HG02759 (cell line): ENCODE results near the gene AATK.

Experiments
- ATAC-seq: cut with Tn5 transposase; IDR thresholded peaks from one replicate; pipeline ENCODE4 v1.9.1; 2021; ENCODE audit warnings: mild to moderate bottlenecking, moderate library complexity; ENCODE audit not compliant: unreplicated experiment

AATK gene

GRCh38 chr17:81116704-81117103 is 49.3 kb downstream of the AATK start:
- ATAC-seq = no peak

DNA sequence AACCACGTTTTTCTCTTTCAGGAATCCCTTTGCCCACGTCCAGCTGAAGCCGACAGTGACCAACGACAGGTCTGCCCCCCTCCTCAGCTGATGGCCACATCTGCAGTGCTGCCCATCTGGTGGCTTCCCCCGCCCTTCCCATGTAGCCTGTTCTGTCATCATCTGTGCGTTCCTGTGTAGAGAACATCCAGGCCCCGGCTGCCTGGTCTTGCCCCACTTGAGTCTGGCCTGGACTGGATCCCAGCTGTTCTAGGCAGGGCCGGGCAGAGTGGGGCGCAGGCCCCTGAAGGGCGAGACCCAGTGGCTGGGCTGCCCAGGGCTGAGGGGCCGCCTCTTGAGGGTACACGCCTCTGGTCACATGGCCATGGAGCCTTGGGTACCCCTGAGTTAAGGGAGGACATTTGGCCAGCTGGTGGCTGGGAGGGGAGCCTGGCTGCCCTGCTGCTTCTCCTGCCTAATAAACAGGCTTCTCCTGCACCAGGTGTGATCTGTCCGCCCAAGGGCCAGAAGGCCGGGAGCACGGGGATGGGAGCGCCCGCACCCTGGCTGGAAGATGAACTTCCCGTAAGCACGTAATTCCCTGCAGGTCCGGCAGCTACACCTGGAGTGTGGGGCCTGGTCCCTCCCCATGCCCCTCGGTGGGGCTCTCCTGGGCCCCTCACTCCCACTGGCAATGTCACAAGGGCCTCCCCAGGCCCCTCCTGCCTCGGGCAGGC is 50.1 kb downstream of the AATK start:
- no peak for ATAC-seq

- no peak for ATAC-seq
These were observed 50.8 kb downstream of the AATK start for GRCh38 chr17:81115219-81115618.

GRCh38 chr17:81114351-81115093 is 51.5 kb downstream of the AATK start:
- ATAC-seq = no peak

GRCh38 chr17:81113158-81113724 is 52.8 kb downstream of the AATK start:
- ATAC-seq = no peak

- no peak for ATAC-seq
These were observed 53.6 kb downstream of the AATK start for GRCh38 chr17:81112450-81112849.

DNA sequence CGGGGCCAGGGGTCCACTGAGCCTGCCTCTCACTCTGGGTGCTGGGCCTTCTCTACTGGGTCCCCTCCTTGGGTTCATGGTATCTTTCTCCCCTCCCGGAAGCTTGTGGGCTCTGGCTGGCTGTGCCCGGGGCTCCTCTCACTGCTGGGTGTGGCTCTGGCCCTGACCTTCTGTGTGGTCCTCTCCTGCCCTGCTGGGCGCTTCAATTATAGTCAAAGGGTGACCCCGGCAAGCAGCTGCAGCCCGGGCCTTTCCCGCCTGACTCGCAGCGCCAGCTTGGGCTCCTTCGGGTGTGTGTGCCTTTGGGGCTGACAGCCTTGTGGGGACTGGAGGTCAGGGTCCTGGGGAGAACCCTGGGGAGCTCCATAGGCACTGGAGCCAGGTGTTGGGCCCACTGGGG is 55.0 kb downstream of the AATK start:
- ATAC-seq = no peak

- ATAC-seq = no peak
These were observed 55.5 kb downstream of the AATK start for GRCh38 chr17:81110488-81111040.

DNA sequence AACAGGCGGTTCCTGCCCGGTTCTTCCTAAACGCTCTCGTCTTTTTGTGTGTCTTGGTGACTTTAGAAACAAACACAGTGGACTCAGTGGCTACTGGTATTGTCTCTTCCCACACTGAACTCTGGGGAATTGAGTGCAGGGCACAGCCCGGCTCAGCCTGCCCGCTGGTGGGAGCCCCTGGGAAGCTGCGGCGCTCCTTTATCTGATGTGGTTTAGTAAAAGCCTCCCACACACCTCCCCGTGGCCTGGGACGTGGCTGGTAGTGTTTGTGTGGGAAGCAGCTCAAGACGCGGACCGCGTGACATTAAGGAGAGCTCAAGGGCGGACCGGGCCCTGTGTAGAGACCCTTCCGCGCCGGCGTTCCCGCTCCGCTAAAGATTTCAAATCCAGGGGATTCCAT is 56.1 kb downstream of the AATK start:
- ATAC-seq = no peak

GRCh38 chr17:81108220-81108619 is 57.8 kb downstream of the AATK start:
- ATAC-seq = no peak

GRCh38 chr17:81106716-81107115 is 59.3 kb downstream of the AATK start:
- no peak for ATAC-seq

DNA sequence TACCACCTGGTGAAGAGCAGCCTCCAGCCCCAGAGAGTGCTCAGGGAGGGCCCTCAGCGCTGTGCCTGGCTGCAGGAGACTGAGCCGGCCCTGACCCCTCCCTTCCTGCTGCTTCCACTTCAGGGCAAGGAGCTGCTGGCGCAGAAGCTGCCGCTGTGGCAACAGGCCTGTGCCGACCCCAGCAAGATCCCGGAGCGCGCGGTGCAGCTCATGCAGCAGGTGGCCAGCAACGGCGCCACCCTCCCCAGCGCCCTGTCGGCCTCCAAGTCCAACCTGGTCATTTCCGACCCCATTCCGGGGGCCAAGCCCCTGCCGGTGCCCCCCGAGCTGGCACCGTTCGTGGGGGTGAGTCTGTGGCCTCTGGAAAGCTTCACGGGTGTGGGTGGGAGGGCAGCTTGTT is 62.6 kb downstream of the AATK start:
- no peak for ATAC-seq

- no peak for ATAC-seq
These were observed 63.2 kb downstream of the AATK start for GRCh38 chr17:81102869-81103268.

DNA sequence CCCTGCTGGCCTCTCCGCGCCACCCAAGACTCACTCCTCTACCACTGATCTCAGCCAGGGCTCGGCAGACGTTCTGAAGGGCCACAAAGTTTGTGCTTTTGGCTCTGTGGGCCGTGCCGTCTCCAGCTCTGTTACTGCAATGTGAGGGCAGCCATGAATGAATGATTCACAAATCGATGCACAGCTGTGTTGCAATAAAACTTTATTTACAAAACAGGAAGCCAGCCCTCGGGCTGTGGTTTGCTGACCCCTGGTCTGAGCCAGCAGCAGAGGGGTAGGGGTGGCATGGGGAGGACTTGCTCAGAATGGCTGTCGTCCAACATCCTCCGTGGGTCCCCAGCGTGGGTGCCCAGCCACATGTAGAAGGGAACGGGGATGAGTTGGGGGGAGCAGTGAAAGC is 63.7 kb downstream of the AATK start:
- ATAC-seq = no peak

GRCh38 chr17:81101614-81102306 is 64.3 kb downstream of the AATK start:
- peak; percentile 78 for ATAC-seq

- no peak for ATAC-seq
These were observed 65.4 kb downstream of the AATK start for GRCh38 chr17:81100668-81101067.

- ATAC-seq = no peak
These were observed 66.1 kb downstream of the AATK start for GRCh38 chr17:81099888-81100287.

DNA sequence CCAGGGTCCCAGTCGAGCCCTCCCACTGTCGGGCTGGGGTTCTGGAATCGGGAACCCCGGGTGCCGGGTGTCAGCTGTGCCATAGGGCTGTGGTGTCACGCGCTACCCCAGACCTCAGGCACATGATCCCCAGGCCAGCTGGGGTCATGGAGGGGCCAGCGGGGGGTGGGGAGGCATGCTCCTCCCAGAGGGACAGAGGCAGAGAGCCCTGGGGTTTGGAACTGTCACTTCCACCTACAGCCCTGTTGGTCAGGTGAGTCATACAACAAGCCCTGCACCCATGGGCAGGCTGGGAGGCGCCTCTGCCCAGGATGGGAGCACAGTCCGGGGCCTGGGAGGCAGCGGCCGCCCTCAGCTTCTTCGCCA is 68.1 kb downstream of the AATK start:
- ATAC-seq = no peak

DNA sequence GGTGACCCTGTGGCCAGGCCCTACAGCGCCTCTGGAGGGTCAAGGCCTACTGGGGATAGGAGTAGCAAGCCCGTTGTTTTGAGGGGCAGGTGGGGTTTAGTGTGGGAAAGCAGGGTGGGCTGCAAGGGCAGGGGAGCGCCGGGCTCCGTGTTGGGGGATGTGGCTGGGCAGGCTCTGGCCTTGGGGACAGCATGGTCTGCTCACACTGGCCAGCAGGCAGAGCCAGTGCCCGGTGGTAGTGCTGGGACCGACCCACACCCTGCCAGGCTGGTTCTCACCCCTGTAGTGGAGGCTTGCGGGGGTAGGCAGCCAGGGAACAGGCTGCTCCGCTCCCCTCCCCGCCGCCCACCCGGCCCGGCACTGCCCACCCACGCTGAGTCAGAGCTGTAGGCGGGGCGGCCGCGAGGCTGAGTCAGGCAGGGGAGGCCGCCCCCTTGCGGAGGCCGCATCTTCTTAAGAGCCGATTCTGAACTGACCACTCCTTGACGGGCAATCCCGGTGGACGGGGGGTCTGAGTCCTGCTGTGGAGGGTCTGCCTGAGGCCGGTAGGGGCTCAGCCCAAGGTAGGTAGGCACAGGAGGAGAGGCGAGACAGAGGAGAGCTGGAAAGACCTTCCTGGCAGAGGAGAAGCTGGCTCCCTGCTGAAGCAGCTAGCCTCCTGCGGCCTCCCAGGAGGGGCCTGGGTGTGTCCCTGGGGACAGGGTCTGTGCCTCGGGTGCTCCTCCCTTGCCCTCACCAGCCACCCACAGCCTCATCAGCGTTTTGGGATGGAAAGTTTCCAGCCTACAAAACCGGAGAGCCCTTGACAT is 68.7 kb downstream of the AATK start:
- ATAC-seq = no peak

GRCh38 chr17:81096741-81097133 is 69.3 kb downstream of the AATK start:
- no peak for ATAC-seq

DNA sequence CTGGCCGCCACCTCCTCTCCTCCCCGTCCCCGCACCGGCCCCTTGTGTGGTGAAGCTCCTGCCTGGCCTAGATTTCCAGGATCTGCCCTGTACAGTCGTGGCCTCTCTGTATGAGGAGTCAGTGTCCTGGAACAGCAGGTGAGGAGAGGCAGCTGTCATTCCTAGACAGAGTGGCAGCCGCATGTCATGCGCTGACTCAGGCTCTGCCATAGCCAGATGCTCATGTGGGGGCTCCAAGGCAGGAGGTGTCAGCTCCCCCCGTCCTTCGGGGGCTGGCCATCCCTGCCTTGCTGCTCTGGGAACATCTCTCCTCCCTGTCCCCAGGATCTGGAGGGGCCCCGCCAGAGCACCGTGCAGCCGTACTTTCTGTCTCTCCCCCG is 70.6 kb downstream of the AATK start:
- ATAC-seq = no peak
